ENCODE measurements around the gene RETREG1. TPM values are rescaled to one million over a fixed set of nuclear protein-coding genes. Genes with fewer than 3 reads are reported as not detected.

Gene RETREG1
- total RNA-seq, 2 donors from 2014 or later: 102 to 180 TPM

DNA sequence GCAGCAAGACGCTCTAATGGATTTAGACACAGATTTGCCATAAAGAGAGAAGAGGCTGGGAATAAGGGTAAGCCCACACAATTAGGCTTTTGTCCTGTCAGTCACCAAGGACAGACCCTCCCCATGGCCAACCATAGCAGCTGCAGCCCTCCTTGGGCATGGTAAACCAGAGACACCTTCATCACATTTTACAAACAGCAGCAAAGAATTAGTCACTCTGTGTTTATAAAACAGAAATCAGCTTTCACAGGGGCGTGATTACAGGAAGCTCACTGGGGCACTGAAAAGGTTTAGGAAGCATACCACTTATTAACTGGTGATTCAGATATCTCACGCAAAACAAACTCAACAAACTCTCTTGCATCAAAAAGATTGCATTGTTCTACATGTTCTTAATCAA is 113.9 kb downstream of the RETREG1 start:
- TF ChIP-seq, protein P1, sequence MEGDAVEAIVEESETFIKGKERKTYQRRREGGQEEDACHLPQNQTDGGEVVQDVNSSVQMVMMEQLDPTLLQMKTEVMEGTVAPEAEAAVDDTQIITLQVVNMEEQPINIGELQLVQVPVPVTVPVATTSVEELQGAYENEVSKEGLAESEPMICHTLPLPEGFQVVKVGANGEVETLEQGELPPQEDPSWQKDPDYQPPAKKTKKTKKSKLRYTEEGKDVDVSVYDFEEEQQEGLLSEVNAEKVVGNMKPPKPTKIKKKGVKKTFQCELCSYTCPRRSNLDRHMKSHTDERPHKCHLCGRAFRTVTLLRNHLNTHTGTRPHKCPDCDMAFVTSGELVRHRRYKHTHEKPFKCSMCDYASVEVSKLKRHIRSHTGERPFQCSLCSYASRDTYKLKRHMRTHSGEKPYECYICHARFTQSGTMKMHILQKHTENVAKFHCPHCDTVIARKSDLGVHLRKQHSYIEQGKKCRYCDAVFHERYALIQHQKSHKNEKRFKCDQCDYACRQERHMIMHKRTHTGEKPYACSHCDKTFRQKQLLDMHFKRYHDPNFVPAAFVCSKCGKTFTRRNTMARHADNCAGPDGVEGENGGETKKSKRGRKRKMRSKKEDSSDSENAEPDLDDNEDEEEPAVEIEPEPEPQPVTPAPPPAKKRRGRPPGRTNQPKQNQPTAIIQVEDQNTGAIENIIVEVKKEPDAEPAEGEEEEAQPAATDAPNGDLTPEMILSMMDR (IDR thresholded peaks at IDR 0.05): no peak
- no peaks in the 10 kb centered on the region for H3K27me3 ChIP-seq
- H3K9me3 ChIP-seq: no peaks in the 10 kb centered on the region
- H3K4me3 ChIP-seq: no peak overlapping the region
- H3K4me1 ChIP-seq: peaks cover 0 to 7% of the 10 kb centered on the region in 2 donors
- peak overlapping the region in 1 of 2 donors; percentile 5 for H3K27ac ChIP-seq
- no peak for DNase-seq (ENCODE audit: low spot score)
- peaks cover 5% of the 10 kb centered on the region for H3K36me3 ChIP-seq

DNA sequence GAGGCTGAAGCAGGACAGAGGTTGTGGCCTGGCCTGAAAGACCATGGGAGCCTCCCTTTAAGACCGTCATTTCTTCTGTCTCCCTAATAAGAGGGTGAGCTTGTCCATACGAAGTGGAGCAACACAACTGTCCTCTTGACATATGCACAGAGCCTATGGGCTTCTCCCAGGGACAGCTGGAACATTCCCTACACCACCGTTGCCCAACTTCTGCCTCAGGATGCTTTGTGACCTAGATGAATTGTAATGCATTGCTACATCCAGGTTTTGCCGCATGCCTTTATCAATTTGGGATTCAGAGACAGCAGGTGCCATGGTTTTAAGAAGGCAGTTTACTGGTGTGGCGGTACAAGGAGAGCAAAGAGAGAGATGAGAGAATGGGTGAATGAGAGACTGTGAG is 116.8 kb downstream of the RETREG1 start:
- TF ChIP-seq, protein P1 (IDR thresholded peaks at IDR 0.05): no peak
- no peak for DNase-seq (ENCODE audit: low spot score)
- Histone ChIP-seq H3K27ac (no peak overlapping the region), H3K27me3 (no peaks in the 10 kb centered on the region), H3K4me1 (peaks cover 0 to 20% of the 10 kb centered on the region in 2 donors), H3K4me3 (no peak overlapping the region), H3K9me3 (peaks cover 0 to 17% of the 10 kb centered on the region in 2 donors), H3K36me3 (peaks cover 5% of the 10 kb centered on the region)

DNA sequence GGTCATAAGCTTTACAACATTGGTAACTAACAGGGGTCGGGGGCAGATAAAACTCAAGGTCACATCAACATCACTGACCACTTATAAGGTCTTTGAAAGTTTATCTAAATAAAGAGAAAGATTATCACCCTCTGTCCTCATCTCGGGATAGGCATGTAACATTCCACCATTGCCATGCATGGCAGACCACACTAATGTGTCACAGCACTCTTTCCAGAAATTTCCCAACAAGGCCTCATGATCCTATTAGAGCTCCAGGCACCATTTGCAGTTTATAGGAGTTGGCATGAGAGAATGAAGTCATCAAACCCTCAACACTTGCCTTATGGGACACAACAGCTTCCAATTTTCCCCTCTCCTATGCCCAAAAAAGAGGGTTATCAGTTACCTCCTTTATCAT is 119.3 kb downstream of the RETREG1 start:
- peaks cover 0 to 19% of the 10 kb centered on the region in 2 donors for H3K9me3 ChIP-seq
- TF ChIP-seq, protein P1 (IDR thresholded peaks at IDR 0.05): no peak
- peaks cover 0 to 39% of the 10 kb centered on the region in 2 donors for H3K4me1 ChIP-seq
- H3K27me3 ChIP-seq: no peaks in the 10 kb centered on the region
- no peak for DNase-seq (ENCODE audit: low spot score)
- H3K27ac ChIP-seq: peak overlapping the region; percentile 13 to 58
- H3K36me3 ChIP-seq: no peaks in the 10 kb centered on the region
- no peak overlapping the region for H3K4me3 ChIP-seq

DNA sequence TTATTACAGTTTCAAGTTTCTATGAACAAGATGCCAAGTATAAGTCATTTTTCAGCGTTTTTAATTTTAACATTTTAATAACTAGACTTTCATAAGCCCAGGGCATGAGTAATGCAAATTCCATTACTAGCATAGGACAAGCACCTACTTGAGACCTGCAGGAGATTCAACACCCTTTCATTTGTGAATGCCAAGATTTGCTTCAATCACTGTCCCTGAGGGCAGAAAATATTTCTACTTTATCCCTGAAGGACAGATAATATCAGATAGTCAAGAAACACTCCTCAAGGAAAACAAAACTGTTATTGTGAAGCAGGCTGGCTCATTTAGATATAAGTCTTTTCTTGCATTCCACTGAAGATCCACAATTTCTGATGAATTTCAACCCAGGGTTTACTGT is 123.5 kb downstream of the RETREG1 start:
- H3K4me3 ChIP-seq: no peak overlapping the region
- H3K4me1 ChIP-seq: peaks cover 0 to 49% of the 10 kb centered on the region in 2 donors

DNA sequence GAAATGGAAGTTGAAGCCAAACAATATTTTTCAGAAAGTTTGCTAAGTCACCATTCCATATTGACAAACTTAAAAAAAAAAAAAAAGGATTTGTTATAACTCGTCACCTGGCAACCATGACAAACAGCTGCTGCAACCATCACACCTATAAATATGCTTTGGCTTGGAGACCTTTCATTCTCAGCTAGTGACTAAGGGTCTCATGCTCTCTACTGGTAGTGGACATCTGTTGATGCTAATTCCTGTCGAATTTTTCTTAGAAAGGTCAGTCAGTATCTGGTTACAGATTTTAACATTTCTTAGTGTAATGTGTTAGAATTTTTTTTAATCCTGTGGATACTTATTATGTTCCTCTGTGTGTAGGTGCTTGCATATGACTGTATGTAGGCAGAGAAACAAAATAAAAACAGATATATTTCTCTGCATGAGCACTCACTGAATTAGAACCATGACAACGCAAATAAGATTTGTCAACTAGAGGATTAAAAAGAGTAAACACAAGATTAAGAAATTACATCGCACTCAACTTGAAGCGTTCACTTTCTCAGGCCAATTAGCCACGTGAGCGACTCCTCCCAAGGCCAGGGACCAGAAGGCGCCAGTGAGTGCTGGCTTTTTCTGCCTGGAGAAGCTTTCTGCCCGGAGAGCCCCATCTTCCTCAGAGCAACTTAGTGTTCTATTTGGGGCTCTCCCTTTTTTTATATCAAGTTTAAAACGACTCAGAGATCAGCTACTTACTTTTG is 124.2 kb downstream of the RETREG1 start:
- no peak overlapping the region for H3K4me3 ChIP-seq
- H3K9me3 ChIP-seq: peaks cover 0 to 19% of the 10 kb centered on the region in 2 donors
- no peaks in the 10 kb centered on the region for H3K36me3 ChIP-seq
- peak overlapping the region; percentile 71 to 83 for H3K27ac ChIP-seq
- TF ChIP-seq, protein P1 (IDR thresholded peaks at IDR 0.05): no peak
- no peaks in the 10 kb centered on the region for H3K27me3 ChIP-seq
- no peak for DNase-seq (ENCODE audit: low spot score)
- H3K4me1 ChIP-seq: peaks cover 0 to 49% of the 10 kb centered on the region in 2 donors

More for the DNA sequence above, 123.5 kb downstream of the RETREG1 start:
- no peaks in the 10 kb centered on the region for H3K27me3 ChIP-seq
- DNase-seq (ENCODE audit: low spot score): no peak
- H3K27ac ChIP-seq: peak overlapping the region; percentile 71 to 83
- H3K36me3 ChIP-seq: no peaks in the 10 kb centered on the region
- H3K9me3 ChIP-seq: peaks cover 0 to 19% of the 10 kb centered on the region in 2 donors
- TF ChIP-seq, protein P1 (IDR thresholded peaks at IDR 0.05): no peak
